Fibroblast of skin of back (primary cell): ENCODE results near the gene SLC6A20.

Source experiments
- DNase-seq: peaks from one replicate; pipeline ENCODE4 v3.0.0-alpha.2; 2013

Gene SLC6A20

GRCh38 chr3:45802146-45802545 is 5.8 kb upstream of the SLC6A20 start:
- no peak for DNase-seq

- DNase-seq, result no peak
Measured at GRCh38 chr3:45800611-45801010, 4.3 kb upstream of the SLC6A20 start.

- DNase-seq, result no peak
Measured at GRCh38 chr3:45799586-45799985, 3.2 kb upstream of the SLC6A20 start.

GRCh38 chr3:45798034-45798433 is 1.7 kb upstream of the SLC6A20 start:
- no peak for DNase-seq

- no peak for DNase-seq
Measured at GRCh38 chr3:45796902-45797637, 734 bp upstream of the SLC6A20 start.

- DNase-seq, result no peak
Measured at GRCh38 chr3:45795509-45795881, 841 bp downstream of the SLC6A20 start.

GRCh38 chr3:45794660-45795059 is 1.7 kb downstream of the SLC6A20 start:
- DNase-seq, result no peak

- DNase-seq, result no peak
Measured at GRCh38 chr3:45794177-45794560, 2.2 kb downstream of the SLC6A20 start.

- DNase-seq, result no peak
Measured at GRCh38 chr3:45793482-45794176, 2.7 kb downstream of the SLC6A20 start.

- DNase-seq, result no peak
Measured at GRCh38 chr3:45792516-45793172, 3.7 kb downstream of the SLC6A20 start.

- no peak for DNase-seq
Measured at GRCh38 chr3:45792036-45792435, 4.3 kb downstream of the SLC6A20 start.

GRCh38 chr3:45790596-45790995 is 5.7 kb downstream of the SLC6A20 start:
- no peak for DNase-seq

GRCh38 chr3:45789235-45789812 is 7.0 kb downstream of the SLC6A20 start:
- DNase-seq, result no peak

GRCh38 chr3:45787551-45787950 is 8.8 kb downstream of the SLC6A20 start:
- DNase-seq, result no peak

- no peak for DNase-seq
Measured at GRCh38 chr3:45786801-45787495, 9.4 kb downstream of the SLC6A20 start.

- DNase-seq, result no peak
Measured at GRCh38 chr3:45785605-45786150, 10.7 kb downstream of the SLC6A20 start.

- DNase-seq, result no peak
Measured at GRCh38 chr3:45783667-45784066, 12.7 kb downstream of the SLC6A20 start.

- no peak for DNase-seq
Measured at GRCh38 chr3:45782381-45782780, 14.0 kb downstream of the SLC6A20 start.

- DNase-seq, result no peak
Measured at GRCh38 chr3:45781841-45782240, 14.5 kb downstream of the SLC6A20 start.

- no peak for DNase-seq
Measured at GRCh38 chr3:45781271-45781670, 15.1 kb downstream of the SLC6A20 start.

GRCh38 chr3:45779746-45780735 is 16.3 kb downstream of the SLC6A20 start:
- DNase-seq, result no peak
